ENCODE data around the gene CELF1.

- TF ChIP-seq, protein P1, sequence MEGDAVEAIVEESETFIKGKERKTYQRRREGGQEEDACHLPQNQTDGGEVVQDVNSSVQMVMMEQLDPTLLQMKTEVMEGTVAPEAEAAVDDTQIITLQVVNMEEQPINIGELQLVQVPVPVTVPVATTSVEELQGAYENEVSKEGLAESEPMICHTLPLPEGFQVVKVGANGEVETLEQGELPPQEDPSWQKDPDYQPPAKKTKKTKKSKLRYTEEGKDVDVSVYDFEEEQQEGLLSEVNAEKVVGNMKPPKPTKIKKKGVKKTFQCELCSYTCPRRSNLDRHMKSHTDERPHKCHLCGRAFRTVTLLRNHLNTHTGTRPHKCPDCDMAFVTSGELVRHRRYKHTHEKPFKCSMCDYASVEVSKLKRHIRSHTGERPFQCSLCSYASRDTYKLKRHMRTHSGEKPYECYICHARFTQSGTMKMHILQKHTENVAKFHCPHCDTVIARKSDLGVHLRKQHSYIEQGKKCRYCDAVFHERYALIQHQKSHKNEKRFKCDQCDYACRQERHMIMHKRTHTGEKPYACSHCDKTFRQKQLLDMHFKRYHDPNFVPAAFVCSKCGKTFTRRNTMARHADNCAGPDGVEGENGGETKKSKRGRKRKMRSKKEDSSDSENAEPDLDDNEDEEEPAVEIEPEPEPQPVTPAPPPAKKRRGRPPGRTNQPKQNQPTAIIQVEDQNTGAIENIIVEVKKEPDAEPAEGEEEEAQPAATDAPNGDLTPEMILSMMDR (conservative IDR thresholded peaks at IDR 0.05 in 1 of 2, IDR thresholded peaks at IDR 0.05 in 1 of 2; ENCODE audit: low read depth in 1 of 2, low read length in 2 of 2): no peak
- no peak for TF ChIP-seq EZH2 (IDR thresholded peaks at IDR 0.05; ENCODE audit: low read length, missing control alignments)
Observed at GRCh38 chr11:47577460-47578041, 24.6 kb upstream of the CELF1 start.

Data from fibroblast of lung (primary cell).